HFF-Myc (cell line): ENCODE data around the gene TMEM60.

Experiments used
- DNase-seq: peaks from one replicate; pipeline ENCODE4 v3.0.0-alpha.2; 2011; ENCODE audit warnings: low read depth; ENCODE audit errors: extremely low read depth
- H3K4me3 ChIP-seq: replicated peaks from 2 replicates; pipeline ENCODE4 v1.5.1; 2011; ENCODE audit warnings: low read depth, mild to moderate bottlenecking, control low read depth, low read length
- CTCF ChIP-seq: IDR thresholded peaks from 2 replicates; pipeline ENCODE4 v1.5.1; 2012; ENCODE audit warnings: mild to moderate bottlenecking, low read depth, low read length, control low read depth; ENCODE audit errors: missing control alignments

Gene TMEM60

GRCh38 chr7:77813180-77813579, 14.9 kb upstream of the TMEM60 start:
- no peak for TF ChIP-seq CTCF
- DNase-seq, result no peak
- no peak overlapping the region for H3K4me3 ChIP-seq

GRCh38 chr7:77812290-77812685, 14.1 kb upstream of the TMEM60 start:
- no peak for TF ChIP-seq CTCF
- DNase-seq, result no peak
- no peak overlapping the region for H3K4me3 ChIP-seq

- no peak for TF ChIP-seq CTCF
- no peak overlapping the region for H3K4me3 ChIP-seq
- DNase-seq, result no peak
Measured at GRCh38 chr7:77811516-77812289, 13.5 kb upstream of the TMEM60 start.

GRCh38 chr7:77808517-77808916, 10.3 kb upstream of the TMEM60 start:
- no peak for DNase-seq
- H3K4me3 ChIP-seq, result no peak overlapping the region
- no peak for TF ChIP-seq CTCF

GRCh38 chr7:77806425-77806824, 8.2 kb upstream of the TMEM60 start:
- DNase-seq, result no peak
- TF ChIP-seq CTCF, result no peak
- no peak overlapping the region for H3K4me3 ChIP-seq

- no peak for TF ChIP-seq CTCF
- DNase-seq, result no peak
- H3K4me3 ChIP-seq, result no peak overlapping the region
Measured at GRCh38 chr7:77802557-77803405, 4.5 kb upstream of the TMEM60 start.
